Neural crest cell (in vitro differentiated cells): ENCODE data around the gene PSME4. TPM values are rescaled to one million over a fixed set of nuclear protein-coding genes. Genes with fewer than 3 reads are reported as not detected.

Source experiments
- DNase-seq: peaks from one replicate; pipeline ENCODE4 v3.0.0; 2021; ENCODE audit warnings: low read depth, mixed read lengths, low spot score
- H3K27ac Mint-ChIP-seq: one replicate; pipeline ENCODE4 v1.8.0; 2021; ENCODE audit warnings: mild to moderate bottlenecking, mixed read lengths; ENCODE audit not compliant: unreplicated experiment
- H3K27me3 Mint-ChIP-seq: 2 replicates; pipeline ENCODE4 v1.8.0; 2021; ENCODE audit warnings: low read depth, mild to moderate bottlenecking, mixed read lengths
- H3K36me3 Mint-ChIP-seq: 2 replicates; pipeline ENCODE4 v1.8.0; 2021; ENCODE audit warnings: low read depth, mild to moderate bottlenecking, mixed read lengths
- H3K4me1 Mint-ChIP-seq: 2 replicates; pipeline ENCODE4 v1.8.0; 2021; ENCODE audit warnings: mixed read lengths
- H3K4me3 Mint-ChIP-seq: one replicate; pipeline ENCODE4 v1.8.0; 2021; ENCODE audit warnings: mild to moderate bottlenecking, mixed read lengths
- H3K9me3 Mint-ChIP-seq: 2 replicates; pipeline ENCODE4 v1.8.0; 2021; ENCODE audit warnings: mixed read lengths
- microRNA-seq: library from miRNA; unstranded; fragments of <30 nt; microRNA quantifications from one replicate; pipeline ENCODE4, GENCODE V29; 2020
- total RNA-seq: library from RNA; stranded (reverse); gene quantifications from 2 replicates; pipeline ENCODE4 v1.2.1, GENCODE V29; 2021
- TF ChIP-seq, protein P1 (sequence below): fragments of 200-600 bp; sonication (generic); conservative IDR thresholded peaks from 2 replicates; pipeline ENCODE4 v1.5.0; 2021; ENCODE audit warnings: antibody characterized with exemption, mild to moderate bottlenecking

The PSME4 gene
- total RNA-seq, 1 donor from 2014 or later, result 65.9 TPM

DNA sequence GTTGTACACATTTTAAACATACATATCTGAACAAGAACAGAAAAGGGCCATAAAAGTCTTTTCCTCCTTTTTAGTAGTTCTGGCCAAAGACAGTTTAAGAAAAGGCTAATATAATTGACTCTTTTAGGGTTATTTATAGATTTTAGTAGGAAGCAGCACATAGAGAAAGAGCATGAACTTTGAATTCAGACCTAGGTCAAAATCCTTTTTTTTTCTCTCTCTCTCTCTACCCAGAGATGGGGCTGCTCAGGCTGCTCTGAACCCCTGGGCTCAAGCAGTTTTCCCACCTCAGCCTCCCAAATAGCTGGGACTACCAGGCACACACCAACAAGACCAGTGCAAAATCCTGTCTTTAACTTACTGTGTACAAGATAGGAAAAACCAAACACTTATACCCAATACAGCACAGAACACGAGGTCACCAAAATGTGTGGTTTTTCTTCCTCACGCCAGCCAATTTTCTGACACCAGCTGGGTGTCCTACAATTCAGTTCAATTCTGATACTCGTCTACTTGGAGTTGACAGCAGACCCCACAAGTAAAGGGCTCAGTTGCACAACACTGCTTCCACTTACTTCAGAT is 151.8 kb downstream of the PSME4 start:
- Mint-ChIP-seq H3K27ac (no peak overlapping the region), H3K27me3 (no peaks in the 10 kb centered on the region), H3K4me3 (no peak overlapping the region), H3K4me1 (peaks cover 11% of the 10 kb centered on the region), H3K36me3 (peaks cover 6% of the 10 kb centered on the region), H3K9me3 (no peaks in the 10 kb centered on the region)
- TF ChIP-seq, protein P1, sequence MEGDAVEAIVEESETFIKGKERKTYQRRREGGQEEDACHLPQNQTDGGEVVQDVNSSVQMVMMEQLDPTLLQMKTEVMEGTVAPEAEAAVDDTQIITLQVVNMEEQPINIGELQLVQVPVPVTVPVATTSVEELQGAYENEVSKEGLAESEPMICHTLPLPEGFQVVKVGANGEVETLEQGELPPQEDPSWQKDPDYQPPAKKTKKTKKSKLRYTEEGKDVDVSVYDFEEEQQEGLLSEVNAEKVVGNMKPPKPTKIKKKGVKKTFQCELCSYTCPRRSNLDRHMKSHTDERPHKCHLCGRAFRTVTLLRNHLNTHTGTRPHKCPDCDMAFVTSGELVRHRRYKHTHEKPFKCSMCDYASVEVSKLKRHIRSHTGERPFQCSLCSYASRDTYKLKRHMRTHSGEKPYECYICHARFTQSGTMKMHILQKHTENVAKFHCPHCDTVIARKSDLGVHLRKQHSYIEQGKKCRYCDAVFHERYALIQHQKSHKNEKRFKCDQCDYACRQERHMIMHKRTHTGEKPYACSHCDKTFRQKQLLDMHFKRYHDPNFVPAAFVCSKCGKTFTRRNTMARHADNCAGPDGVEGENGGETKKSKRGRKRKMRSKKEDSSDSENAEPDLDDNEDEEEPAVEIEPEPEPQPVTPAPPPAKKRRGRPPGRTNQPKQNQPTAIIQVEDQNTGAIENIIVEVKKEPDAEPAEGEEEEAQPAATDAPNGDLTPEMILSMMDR, result no peak
- DNase-seq, result no peak

Small RNA genes lying within 50 kb of the gene (microRNA-seq; reads per million reads assigned to microRNA genes)
- not detected for gene MIR3682

Other genes starting within 250 kb of the PSME4 start
- gene CHAC2, start 203.2 kb downstream of the PSME4 start, total RNA-seq, result 7.8 and 7.9 TPM in 2 replicates
- gene ASB3, start 184.0 kb downstream of the PSME4 start, total RNA-seq, result 32.9 and 36.8 TPM in 2 replicates
- gene ERLEC1, start 183.9 kb downstream of the PSME4 start, total RNA-seq, result 22.2 and 23.1 TPM in 2 replicates
- 4.5 and 4.7 TPM in 2 replicates for gene GPR75, start 111.0 kb downstream of the PSME4 start, total RNA-seq
- 5.9 and 8.3 TPM in 2 replicates for gene ACYP2, start 144.6 kb upstream of the PSME4 start, total RNA-seq